HAP-1 (cell line): ENCODE data around the gene MYH14.

Source experiments
- DNase-seq, 2 experiments: peaks; one replicate each; pipeline ENCODE4 v3.0.0-alpha.2; 2016 to 2020; ENCODE audit warnings: low spot score in 2 of 2
- H3K27me3 ChIP-seq: fragments of 250-450 bp; sonication (Bioruptor Pico); 2 replicates; pipeline ENCODE4 v1.5.1; 2020; ENCODE audit warnings: low read depth, mild to moderate bottlenecking, moderate library complexity
- H3K36me3 ChIP-seq: fragments of 250-450 bp; sonication (Bioruptor Pico); replicated peaks from 2 replicates; pipeline ENCODE4 v1.5.1; 2020; ENCODE audit warnings: mild to moderate bottlenecking
- H3K4me1 ChIP-seq: fragments of 250-450 bp; sonication (Bioruptor Pico); 2 replicates; pipeline ENCODE4 v1.5.1; 2020; ENCODE audit warnings: mild to moderate bottlenecking
- H3K4me3 ChIP-seq: fragments of 250-450 bp; sonication (Bioruptor Pico); 2 replicates; pipeline ENCODE4 v1.5.1; 2020; ENCODE audit warnings: mild to moderate bottlenecking, moderate library complexity
- H3K9me3 ChIP-seq: fragments of 250-450 bp; sonication (Bioruptor Pico); 2 replicates; pipeline ENCODE4 v1.5.1; 2020; ENCODE audit warnings: mild to moderate bottlenecking, moderate library complexity
- in situ Hi-C: fragments of 300-500 bp; cut with MboI; formaldehyde crosslinking; loops from 3 replicates; pipeline ENCODE4 v1.14.3; 2020; ENCODE audit warnings: low sequenced_read_pairs, inconsistent platforms, mixed read lengths

The MYH14 gene

GRCh38 chr19:50202962-50203280 lies 501 bp upstream of the MYH14 start:
- Histone ChIP-seq H3K36me3 (no peaks in the 10 kb centered on the region), H3K4me3 (no peak overlapping the region), H3K27me3 (no peaks in the 10 kb centered on the region), H3K4me1 (no peaks in the 10 kb centered on the region), H3K9me3 (no peaks in the 10 kb centered on the region)
- in situ Hi-C loops: no loop called here
- no peak for DNase-seq

GRCh38 chr19:50204081-50204428 lies 633 bp downstream of the MYH14 start:
- in situ Hi-C loops: no loop called here
- Histone ChIP-seq H3K4me1 (no peaks in the 10 kb centered on the region), H3K9me3 (no peaks in the 10 kb centered on the region), H3K27me3 (no peaks in the 10 kb centered on the region), H3K4me3 (no peak overlapping the region), H3K36me3 (no peaks in the 10 kb centered on the region)
- no peak for DNase-seq

DNA sequence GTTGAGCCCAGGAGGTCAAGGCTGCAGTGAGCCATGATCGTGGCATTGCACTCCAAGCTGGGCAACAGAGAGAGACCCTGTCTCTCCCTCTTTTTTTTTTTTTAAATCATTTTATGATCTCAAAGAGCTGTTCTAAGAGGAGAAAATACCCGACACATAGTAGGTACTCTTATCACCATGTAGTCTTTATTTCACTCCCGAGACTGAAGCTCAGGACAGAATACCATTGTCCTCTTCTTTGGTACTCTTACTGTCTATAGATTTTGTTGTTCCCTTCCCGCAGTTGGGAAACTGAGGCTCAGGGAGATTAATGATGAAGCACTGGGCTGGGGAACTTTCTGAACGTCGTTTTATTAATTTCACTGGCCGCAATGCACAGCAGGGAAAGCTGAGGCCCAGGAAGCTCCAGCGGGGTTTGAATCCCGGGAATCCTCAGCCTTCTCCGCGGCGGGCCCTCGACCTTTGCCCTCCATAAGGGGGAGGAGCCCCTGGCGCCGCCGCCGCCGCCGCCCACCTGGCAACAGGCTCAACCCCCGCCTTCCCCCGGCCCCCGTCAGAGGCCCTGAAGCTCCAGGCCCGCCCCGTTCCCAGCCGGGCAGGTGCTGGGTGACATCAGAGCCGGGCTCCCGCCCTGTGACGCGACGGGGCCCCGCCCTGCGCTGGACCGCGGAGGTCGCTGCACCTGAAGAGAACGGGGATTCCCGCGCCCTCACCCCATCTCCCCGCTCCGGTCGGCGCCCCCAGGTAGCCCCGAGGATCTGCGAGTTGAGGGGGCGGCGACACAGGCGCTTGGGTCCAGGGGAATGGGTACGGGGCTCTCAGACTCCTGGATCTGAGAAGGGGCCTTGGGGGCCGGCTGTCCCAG lies 1.6 kb downstream of the MYH14 start:
- in situ Hi-C loops: no loop called here
- H3K4me1 ChIP-seq: no peaks in the 10 kb centered on the region
- H3K27me3 ChIP-seq: no peaks in the 10 kb centered on the region
- no peaks in the 10 kb centered on the region for H3K9me3 ChIP-seq
- H3K36me3 ChIP-seq: no peaks in the 10 kb centered on the region
- no peak overlapping the region for H3K4me3 ChIP-seq
- DNase-seq: peak in 1 of 2 experiments; percentile 15

DNA sequence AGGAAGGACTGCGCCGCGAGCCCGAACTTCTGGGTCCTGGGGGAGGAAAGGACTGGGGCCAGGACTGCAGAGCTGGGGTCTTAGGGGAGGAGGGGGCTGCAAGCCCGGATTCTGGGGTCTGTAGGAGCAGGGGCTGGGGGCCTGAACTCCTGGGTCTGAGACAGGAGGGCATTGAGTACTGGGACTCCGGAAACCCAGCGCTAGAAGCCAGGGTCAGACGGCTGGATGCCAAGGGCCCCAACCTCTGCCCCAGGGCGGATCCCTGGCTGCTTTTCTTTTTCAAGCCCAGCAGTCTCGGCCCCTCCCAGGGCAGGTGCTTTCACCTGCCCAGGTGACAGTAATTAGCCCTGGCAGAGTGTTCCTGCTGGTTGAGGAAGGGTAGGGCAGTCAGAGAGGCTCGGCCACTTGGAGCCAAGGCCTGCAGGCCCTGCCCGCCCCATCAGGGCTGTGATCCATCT lies 2.3 kb downstream of the MYH14 start:
- Histone ChIP-seq H3K27me3 (no peaks in the 10 kb centered on the region), H3K4me1 (no peaks in the 10 kb centered on the region), H3K36me3 (no peaks in the 10 kb centered on the region), H3K4me3 (no peak overlapping the region), H3K9me3 (no peaks in the 10 kb centered on the region)
- DNase-seq: no peak
- in situ Hi-C loops: no loop called here

- no peaks in the 10 kb centered on the region for H3K36me3 ChIP-seq
- H3K4me3 ChIP-seq: no peak overlapping the region
Observed at GRCh38 chr19:50206191-50206590, 2.8 kb downstream of the MYH14 start.

DNA sequence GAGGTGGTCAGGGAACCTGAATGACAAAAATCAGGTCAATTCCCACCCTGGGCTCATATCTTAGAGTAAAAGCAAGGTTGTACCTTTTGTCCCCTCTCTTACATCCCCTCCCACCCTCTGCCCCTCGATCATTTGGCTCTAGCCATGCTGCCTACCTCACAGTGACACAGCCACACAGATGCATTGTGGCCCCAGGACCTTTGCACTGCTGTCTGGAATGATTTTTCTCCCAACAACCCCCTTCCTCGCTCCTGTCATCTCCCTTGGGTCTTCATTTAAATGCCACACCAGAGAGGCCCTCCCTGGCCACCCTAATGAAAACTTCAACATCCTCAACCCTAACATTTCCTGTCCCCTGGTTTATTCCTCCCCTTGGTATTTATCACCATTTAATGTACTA lies 4.3 kb downstream of the MYH14 start:
- in situ Hi-C loops: no loop called here
- no peaks in the 10 kb centered on the region for H3K4me1 ChIP-seq

More at GRCh38 chr19:50206191-50206590, 2.8 kb downstream of the MYH14 start:
- in situ Hi-C loops: no loop called here
- Histone ChIP-seq H3K4me1 (no peaks in the 10 kb centered on the region), H3K9me3 (no peaks in the 10 kb centered on the region), H3K27me3 (no peaks in the 10 kb centered on the region)
- no peak for DNase-seq

GRCh38 chr19:50209131-50209530 lies 5.7 kb downstream of the MYH14 start:
- Histone ChIP-seq H3K36me3 (no peaks in the 10 kb centered on the region), H3K4me1 (no peaks in the 10 kb centered on the region), H3K4me3 (no peak overlapping the region), H3K9me3 (no peaks in the 10 kb centered on the region; the same call in 1 of the 2 replicates), H3K27me3 (no peaks in the 10 kb centered on the region)
- in situ Hi-C loops: no loop called here
- DNase-seq: no peak

More for the DNA sequence above, 4.3 kb downstream of the MYH14 start:
- Histone ChIP-seq H3K36me3 (no peaks in the 10 kb centered on the region), H3K4me3 (no peak overlapping the region), H3K27me3 (no peaks in the 10 kb centered on the region), H3K9me3 (no peaks in the 10 kb centered on the region; the same call in 1 of the 2 replicates)
- DNase-seq: no peak

DNA sequence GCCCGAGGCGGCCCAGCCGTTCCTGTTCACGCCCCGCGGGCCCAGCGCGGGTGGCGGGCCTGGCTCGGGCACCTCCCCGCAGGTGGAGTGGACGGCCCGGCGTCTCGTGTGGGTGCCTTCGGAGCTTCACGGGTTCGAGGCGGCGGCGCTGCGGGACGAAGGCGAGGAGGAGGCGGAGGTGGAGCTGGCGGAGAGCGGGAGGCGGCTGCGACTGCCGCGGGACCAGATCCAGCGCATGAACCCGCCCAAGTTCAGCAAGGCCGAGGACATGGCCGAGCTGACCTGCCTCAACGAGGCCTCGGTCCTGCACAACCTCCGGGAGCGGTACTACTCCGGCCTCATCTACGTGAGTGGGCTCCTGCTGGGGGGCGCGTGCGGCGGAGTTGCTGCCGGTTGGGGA lies 7.0 kb downstream of the MYH14 start:
- Histone ChIP-seq H3K9me3 (no peaks in the 10 kb centered on the region; the same call in 1 of the 2 replicates), H3K27me3 (no peaks in the 10 kb centered on the region), H3K4me3 (no peak overlapping the region), H3K36me3 (no peaks in the 10 kb centered on the region), H3K4me1 (no peaks in the 10 kb centered on the region)
- DNase-seq: no peak
- in situ Hi-C loops: no loop called here

GRCh38 chr19:50213925-50214324 lies 10.5 kb downstream of the MYH14 start:
- in situ Hi-C loops: no loop called here
- Histone ChIP-seq H3K27me3 (no peaks in the 10 kb centered on the region), H3K4me3 (no peak overlapping the region), H3K9me3 (no peaks in the 10 kb centered on the region; the same call in 1 of the 2 replicates), H3K36me3 (no peaks in the 10 kb centered on the region), H3K4me1 (no peaks in the 10 kb centered on the region)
- DNase-seq: no peak

DNA sequence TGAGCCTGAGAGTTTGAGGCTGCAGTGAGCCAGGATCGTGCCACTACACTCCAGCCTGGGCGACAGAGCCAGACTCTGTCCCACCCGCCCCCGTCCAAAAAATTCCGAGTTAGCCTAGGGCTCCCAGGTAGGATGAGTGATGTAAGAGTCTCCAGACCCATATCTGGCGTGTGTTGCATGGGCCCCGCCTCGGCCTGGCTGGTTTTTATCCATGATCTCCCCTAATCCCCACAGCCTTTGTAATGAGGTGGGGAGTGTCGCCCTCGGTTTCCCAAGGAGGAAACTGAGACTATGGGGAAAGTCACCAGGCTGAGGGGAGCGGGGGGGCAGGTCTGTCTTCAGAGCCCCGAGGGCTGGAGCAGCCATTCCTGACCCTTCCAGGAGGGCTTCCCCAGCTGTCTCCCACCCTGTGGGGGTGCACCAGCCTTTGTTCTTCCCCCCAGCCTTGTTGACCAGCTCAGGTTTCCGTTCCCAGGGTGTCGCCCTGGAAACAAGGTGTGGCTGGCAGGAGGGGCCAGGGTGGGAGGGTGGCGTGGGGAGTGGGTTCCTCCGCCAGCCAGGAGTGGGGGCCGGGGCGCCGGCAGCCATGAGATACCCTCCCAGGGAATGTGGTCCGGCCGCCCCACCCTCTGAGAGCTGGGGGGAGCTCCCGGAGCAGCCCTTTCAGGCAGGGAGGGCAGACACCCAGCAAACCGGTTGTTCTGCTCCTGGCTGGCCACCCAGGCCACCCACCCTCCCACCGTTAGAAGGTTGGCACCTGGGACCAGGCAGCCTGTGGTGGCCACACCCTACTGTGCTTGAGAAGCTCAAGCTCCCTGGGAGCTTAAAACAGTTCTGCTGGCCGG lies 11.5 kb downstream of the MYH14 start:
- no peaks in the 10 kb centered on the region; the same call in 1 of the 2 replicates for H3K9me3 ChIP-seq
- no peaks in the 10 kb centered on the region for H3K4me1 ChIP-seq
- no peak overlapping the region for H3K4me3 ChIP-seq
- in situ Hi-C loops: no loop called here
- H3K36me3 ChIP-seq: no peaks in the 10 kb centered on the region
- no peak for DNase-seq
- H3K27me3 ChIP-seq: no peaks in the 10 kb centered on the region

- H3K4me3 ChIP-seq: no peak overlapping the region
- in situ Hi-C loops: no loop called here
- no peaks in the 10 kb centered on the region for H3K36me3 ChIP-seq
- no peaks in the 10 kb centered on the region for H3K4me1 ChIP-seq
- no peaks in the 10 kb centered on the region; the same call in 1 of the 2 replicates for H3K9me3 ChIP-seq
- DNase-seq: no peak
- no peaks in the 10 kb centered on the region for H3K27me3 ChIP-seq
Observed at GRCh38 chr19:50215820-50216219, 12.4 kb downstream of the MYH14 start.

DNA sequence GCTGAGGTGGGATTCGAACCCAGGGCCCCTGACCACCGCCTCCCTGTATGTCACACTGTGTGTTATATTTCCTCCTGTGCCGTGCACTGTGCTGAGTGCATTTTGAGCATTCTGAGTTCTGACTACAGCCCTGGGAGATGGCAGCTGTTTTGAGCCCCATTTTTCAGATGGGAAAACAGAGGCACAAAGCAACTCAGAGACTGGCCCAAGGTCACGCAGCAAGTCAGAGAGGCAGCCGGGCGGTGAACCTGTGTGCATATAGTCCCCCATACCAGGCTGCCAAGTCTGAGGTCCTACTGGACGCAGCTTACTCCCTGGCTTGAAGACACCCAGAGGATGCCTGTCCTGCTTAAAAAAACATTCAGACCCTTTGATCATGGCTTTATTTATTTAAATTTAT lies 17.7 kb downstream of the MYH14 start:
- Histone ChIP-seq H3K4me3 (no peak overlapping the region), H3K36me3 (no peaks in the 10 kb centered on the region), H3K4me1 (no peaks in the 10 kb centered on the region), H3K9me3 (no peaks in the 10 kb centered on the region), H3K27me3 (no peaks in the 10 kb centered on the region)
- in situ Hi-C loops: no loop called here
- DNase-seq: no peak

DNA sequence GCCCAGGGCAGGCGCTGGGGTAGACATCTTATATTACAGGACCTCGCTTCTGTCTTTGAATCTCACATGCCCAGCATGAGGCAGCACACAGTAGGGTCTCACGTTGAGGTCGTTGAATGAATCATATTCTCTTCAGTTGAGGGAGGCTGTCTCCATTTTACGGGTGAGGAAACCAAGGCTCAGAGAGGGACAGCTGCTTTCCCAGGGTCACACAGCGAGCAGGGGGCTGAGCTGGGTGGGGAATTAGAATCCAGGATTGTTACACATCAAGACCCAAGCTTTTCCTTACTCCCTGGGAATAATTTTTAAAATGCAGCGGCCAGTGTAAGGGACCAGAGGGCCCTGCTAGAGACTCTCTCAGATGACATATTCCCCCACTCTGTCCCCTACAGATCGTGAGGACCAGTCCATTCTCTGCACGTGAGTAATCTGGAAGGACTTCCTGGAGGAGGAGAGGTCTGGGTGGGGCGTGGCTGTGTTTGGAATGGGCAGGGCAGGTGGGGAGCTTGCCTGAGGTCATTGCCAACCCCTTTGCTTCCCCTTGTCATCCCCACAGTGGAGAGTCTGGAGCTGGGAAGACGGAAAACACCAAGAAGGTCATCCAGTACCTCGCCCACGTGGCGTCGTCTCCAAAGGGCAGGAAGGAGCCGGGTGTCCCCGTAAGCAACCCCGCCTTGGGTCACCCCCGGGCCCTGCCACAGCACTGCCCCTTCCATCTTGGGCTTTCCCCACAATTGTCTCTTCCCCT lies 19.4 kb downstream of the MYH14 start:
- in situ Hi-C loops: no loop called here

DNA sequence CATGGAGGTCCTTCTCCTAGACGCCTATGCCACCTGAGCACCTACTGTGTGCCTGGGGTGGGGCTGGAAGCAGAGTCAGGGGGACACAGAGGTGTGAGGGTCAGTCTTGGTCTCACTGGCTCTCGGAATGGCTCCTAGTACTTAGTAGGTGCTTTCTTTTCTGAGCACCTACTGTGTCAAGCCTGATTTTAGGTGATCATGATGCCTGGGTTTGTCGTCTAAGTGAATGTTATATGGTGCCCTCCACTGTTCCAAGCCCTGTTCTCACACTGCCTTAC lies 20.0 kb downstream of the MYH14 start:
- Histone ChIP-seq H3K27me3 (no peaks in the 10 kb centered on the region), H3K9me3 (no peaks in the 10 kb centered on the region), H3K4me3 (no peak overlapping the region), H3K4me1 (no peaks in the 10 kb centered on the region), H3K36me3 (no peaks in the 10 kb centered on the region)
- DNase-seq: no peak
- in situ Hi-C loops: no loop called here

More for the DNA sequence above, 19.4 kb downstream of the MYH14 start:
- H3K9me3 ChIP-seq: no peaks in the 10 kb centered on the region
- H3K27me3 ChIP-seq: no peaks in the 10 kb centered on the region
- H3K4me1 ChIP-seq: no peaks in the 10 kb centered on the region
- H3K4me3 ChIP-seq: no peak overlapping the region
- no peak for DNase-seq
- no peaks in the 10 kb centered on the region for H3K36me3 ChIP-seq
